ENCODE data around the gene MICALL2. TPM values are rescaled to one million over a fixed set of nuclear protein-coding genes. Genes with fewer than 3 reads are reported as not detected.
A peak's percentile ranks its signal among the peaks of the same experiment; 100 is the strongest.

The MICALL2 gene
- total RNA-seq, 1 donor from 2014 or later = 76.5 TPM

DNA sequence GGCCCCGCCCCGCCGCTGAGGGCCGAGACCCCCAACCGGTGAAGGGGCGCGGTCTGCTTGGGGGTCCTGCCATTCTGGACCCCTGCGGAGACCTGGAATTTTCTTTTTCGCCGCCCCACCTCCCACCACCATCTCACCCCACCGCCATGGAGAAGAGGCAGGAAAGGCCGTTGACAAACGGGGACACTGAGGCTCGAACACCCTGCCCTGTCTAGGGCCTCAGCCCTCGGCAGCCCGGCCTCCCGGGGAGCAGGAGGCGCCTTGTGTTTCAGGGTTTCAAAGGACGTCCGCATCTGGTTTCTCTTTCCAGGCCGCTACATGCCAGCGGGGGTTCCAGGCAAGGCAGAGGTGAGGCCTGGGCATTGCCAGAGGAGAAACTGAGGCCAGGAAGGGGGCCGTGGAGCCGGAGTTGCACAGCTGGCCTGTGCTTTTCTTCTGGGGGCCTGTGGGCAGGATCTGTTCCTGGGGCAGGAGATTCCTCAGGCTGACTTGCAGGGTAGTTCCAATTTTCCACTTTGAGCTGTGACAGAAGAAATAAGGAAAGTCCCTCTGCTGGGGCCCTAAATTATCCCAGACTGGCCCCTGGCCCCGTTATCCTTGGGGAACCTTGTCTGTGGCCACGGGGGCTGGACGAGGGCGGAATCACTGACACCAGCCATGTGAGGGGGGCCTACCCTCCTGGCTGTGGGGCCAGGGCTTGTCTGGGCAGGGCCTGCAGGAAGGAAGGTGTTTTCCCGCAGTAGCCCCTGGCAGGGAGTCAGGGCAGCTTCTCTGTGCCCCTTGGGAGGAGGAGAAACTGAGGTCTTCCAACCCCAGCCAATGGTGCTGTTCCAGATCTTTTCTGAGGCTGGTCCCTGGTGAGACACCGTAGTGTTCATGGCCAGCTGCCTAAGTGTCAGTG lies 900 bp upstream of the MICALL2 start:
- intact Hi-C loops (cut with DNase I) = loop anchor here (2.0 to 10.0 kb wide), 3 partner anchors 71 to 895 kb away; partner anchors contain the start of genes EIF3B, GET4 and MAFK
- Histone ChIP-seq H3K27me3 (no peaks in the 10 kb centered on the region), H3K9me3 (no peaks in the 10 kb centered on the region), H3K4me3 (peak overlapping the region; percentile 63 to 66), H3K4me1 (peaks cover 16 to 44% of the 10 kb centered on the region in 2 donors), H3K36me3 (no peaks in the 10 kb centered on the region), H3K27ac (peak overlapping the region; percentile 85 to 87)
- DNase-seq (ENCODE audit: low spot score in 2 of 2) = no peak
- TF ChIP-seq, protein P1, sequence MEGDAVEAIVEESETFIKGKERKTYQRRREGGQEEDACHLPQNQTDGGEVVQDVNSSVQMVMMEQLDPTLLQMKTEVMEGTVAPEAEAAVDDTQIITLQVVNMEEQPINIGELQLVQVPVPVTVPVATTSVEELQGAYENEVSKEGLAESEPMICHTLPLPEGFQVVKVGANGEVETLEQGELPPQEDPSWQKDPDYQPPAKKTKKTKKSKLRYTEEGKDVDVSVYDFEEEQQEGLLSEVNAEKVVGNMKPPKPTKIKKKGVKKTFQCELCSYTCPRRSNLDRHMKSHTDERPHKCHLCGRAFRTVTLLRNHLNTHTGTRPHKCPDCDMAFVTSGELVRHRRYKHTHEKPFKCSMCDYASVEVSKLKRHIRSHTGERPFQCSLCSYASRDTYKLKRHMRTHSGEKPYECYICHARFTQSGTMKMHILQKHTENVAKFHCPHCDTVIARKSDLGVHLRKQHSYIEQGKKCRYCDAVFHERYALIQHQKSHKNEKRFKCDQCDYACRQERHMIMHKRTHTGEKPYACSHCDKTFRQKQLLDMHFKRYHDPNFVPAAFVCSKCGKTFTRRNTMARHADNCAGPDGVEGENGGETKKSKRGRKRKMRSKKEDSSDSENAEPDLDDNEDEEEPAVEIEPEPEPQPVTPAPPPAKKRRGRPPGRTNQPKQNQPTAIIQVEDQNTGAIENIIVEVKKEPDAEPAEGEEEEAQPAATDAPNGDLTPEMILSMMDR (IDR thresholded peaks at IDR 0.05) = no peak

DNA sequence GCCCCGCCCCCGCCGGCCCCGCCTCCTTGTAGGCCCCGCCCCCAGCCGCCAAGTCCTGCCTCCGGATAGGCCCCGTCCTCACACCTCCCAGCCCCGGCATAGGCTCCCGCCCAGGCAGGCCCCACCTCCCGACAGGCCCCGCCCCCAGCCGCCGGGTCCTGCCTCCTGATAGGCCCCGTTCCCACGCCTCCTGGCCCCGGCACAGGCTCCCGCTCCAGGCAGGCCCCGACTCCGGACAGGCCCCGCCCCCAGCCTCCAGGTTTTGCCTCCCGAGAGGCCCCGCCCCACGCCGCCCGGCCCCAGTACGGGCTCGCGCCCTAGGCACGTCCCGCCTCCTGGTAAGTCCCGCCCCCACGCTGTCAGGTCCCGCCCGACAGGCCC lies 232 bp upstream of the MICALL2 start:
- Histone ChIP-seq H3K9me3 (no peaks in the 10 kb centered on the region), H3K36me3 (no peaks in the 10 kb centered on the region), H3K27ac (peak overlapping the region; percentile 85 to 95), H3K4me3 (peak overlapping the region; percentile 89 to 95), H3K4me1 (peaks cover 16 to 44% of the 10 kb centered on the region in 2 donors), H3K27me3 (no peaks in the 10 kb centered on the region)
- TF ChIP-seq, protein P1 (IDR thresholded peaks at IDR 0.05) = no peak
- intact Hi-C loops (cut with DNase I) = loop anchor here (2.0 kb wide), 1 partner anchor 895 kb away; the partner anchor contains the start of gene EIF3B
- peak; percentile 97 to 100 for DNase-seq (ENCODE audit: low spot score in 2 of 2)

DNA sequence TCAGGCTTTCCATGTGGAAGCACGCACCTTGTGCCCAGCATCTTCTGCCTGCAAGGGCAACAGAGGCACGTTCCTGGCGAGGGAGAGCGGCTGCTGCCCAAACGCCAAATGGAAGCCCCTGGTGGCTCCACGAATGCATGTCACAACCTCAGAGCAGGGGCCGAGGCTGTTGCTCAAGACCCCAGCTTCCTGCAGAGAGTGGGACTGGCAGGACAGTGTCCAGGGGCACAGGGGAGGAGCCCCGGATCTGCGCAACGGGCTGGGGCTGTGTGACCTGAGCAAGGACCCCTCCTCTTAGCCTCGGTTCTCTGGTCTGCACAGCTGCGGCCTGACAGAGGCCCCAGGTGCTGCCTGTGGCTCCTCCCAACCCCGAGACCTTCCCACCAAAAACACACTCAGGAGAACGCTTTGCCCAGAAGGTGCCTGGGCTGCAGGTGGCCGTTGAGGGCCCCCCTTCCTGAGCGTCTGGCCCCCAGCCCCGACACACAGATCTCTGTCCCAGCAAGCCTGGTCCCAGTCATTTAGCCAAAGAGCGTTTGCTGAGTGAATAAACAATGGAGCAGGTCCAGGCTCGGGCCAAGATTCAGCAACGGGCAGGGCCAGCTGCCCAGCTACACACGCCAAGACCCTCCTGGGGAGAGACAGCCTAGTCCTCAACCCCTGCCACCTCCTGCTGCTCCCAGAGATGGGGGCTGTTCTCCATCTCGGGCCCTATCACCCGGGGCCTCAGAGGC lies 1.2 kb downstream of the MICALL2 start:
- Histone ChIP-seq H3K9me3 (no peaks in the 10 kb centered on the region), H3K27ac (peak overlapping the region; percentile 85 to 95), H3K27me3 (no peaks in the 10 kb centered on the region), H3K4me3 (peak overlapping the region; percentile 89 to 95), H3K4me1 (peaks cover 16 to 38% of the 10 kb centered on the region in 2 donors), H3K36me3 (no peaks in the 10 kb centered on the region)
- DNase-seq (ENCODE audit: low spot score in 2 of 2) = no peak
- TF ChIP-seq, protein P1 (IDR thresholded peaks at IDR 0.05) = no peak
- intact Hi-C loops (cut with DNase I) = loop anchor here (1.0 to 2.0 kb wide), 2 partner anchors 46 to 897 kb away; partner anchors contain the start of genes EIF3B and INTS1

DNA sequence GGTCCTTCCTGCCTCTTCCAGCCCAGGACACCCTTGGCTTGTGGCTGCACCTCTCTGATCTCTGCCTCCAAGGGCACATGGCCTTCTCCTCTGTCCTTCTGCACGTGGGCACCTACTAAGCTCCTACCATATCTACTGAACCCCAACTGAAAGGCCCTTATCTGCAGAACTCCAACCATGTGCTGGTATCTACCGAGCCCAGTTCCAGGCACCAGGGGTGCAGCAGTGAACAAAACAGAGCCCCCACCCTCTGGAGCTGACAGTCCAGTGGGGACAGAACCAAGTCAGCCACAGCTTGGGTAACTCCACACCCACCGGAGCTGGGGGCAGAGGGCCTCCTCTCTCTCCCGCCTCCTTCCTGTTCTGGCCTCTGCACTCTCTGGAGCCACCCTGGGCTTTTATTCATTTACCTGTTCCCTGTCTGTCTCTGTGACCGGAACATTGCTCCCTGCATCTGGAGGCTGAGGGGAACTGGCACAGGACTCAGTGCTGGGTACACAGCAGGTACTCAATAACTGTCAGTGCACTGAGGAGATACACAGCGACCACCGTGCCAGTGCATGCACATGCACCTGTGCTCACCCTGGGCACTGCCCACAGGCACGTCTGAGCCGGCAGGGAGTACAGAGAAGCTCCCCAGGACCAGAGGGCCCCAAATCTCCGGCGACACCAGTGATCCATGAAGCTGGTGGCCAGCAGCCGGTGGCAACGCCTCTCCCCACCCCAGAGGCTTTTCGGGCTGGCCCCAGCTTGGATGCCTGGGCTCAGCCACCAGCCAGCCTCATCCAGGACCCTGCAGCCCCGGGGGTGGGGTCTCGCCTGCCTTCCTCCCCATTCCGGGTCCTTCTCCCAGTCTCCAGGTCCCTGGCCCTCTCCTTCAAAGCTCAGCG lies 2.0 kb downstream of the MICALL2 start:
- H3K4me1 ChIP-seq = peaks cover 16 to 35% of the 10 kb centered on the region in 2 donors
- H3K36me3 ChIP-seq = no peaks in the 10 kb centered on the region
- TF ChIP-seq, protein P1 (IDR thresholded peaks at IDR 0.05) = no peak
- H3K27ac ChIP-seq = no peak overlapping the region
- intact Hi-C loops (cut with DNase I) = no loop called here
- peak overlapping the region; percentile 89 to 95 for H3K4me3 ChIP-seq
- H3K9me3 ChIP-seq = no peaks in the 10 kb centered on the region
- H3K27me3 ChIP-seq = no peaks in the 10 kb centered on the region
- no peak for DNase-seq (ENCODE audit: low spot score in 2 of 2)

DNA sequence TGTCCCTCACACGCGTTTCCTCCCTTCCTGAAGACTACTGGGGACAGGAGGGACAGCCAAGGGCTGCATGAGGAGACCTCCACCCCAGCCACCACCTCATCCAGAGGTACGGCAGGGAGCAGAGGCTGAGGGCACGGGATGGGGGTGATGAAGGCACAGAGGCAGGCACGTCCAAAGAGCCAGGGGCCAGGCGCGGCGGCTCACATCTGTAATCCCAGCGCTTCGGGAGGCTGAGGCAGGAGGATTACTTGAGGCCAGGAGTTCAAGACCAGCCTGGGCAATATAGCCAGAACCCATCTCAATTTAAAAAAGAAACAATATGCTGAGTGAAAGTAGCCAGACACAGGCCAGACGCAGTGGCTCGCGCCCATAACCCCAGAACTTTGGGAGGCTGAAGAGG lies 3.3 kb downstream of the MICALL2 start:
- H3K4me1 ChIP-seq = peaks cover 16 to 25% of the 10 kb centered on the region in 2 donors

More for the DNA sequence above, 3.3 kb downstream of the MICALL2 start:
- Histone ChIP-seq H3K36me3 (no peaks in the 10 kb centered on the region), H3K4me3 (no peak overlapping the region), H3K27ac (no peak overlapping the region), H3K27me3 (no peaks in the 10 kb centered on the region), H3K9me3 (no peaks in the 10 kb centered on the region)
- intact Hi-C loops (cut with DNase I) = no loop called here
- DNase-seq (ENCODE audit: low spot score in 2 of 2) = no peak
- TF ChIP-seq, protein P1 (IDR thresholded peaks at IDR 0.05) = no peak
